GM18868 (cell line): Measurements from ENCODE around the gene AJAP1.
"Not testable (repeated sequence)": the region's sequence is repeated elsewhere in the genome, so short reads cannot be mapped to it uniquely, and the experiment has no call there.

ENCODE experiments used
- ATAC-seq: cut with Tn5 transposase; IDR thresholded peaks from one replicate; pipeline ENCODE4 v1.9.1; 2021; ENCODE audit warnings: mild to moderate bottlenecking, moderate library complexity; ENCODE audit not compliant: unreplicated experiment

AJAP1 gene

DNA sequence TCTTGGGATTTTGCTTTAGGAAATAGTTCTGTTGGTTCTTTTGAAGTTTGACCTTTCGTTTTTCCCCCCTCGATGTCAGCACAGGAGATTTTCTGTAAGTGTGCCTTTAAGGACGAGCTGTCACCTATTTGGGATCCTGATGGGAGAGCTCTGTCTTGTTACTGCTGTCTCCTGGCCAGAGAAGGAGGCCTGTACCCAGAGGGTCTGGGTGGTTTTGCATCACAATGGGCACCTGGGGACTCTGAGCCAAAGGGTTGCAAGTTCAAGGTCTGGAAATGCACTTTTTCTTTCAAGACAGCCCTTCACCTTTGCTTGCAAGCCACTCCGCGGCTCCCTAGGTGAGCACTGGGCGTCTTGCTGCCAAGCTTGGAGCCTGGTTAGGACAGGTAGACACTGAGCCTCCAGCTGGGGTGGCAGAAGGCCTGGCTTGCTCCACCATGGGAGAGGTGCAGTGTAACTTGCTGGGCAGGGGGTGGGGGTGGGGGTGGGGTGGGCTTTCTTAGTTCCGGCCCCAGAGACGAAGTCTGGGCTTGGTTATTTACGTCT is 2.9 kb downstream of the AJAP1 start:
- ATAC-seq = no peak

DNA sequence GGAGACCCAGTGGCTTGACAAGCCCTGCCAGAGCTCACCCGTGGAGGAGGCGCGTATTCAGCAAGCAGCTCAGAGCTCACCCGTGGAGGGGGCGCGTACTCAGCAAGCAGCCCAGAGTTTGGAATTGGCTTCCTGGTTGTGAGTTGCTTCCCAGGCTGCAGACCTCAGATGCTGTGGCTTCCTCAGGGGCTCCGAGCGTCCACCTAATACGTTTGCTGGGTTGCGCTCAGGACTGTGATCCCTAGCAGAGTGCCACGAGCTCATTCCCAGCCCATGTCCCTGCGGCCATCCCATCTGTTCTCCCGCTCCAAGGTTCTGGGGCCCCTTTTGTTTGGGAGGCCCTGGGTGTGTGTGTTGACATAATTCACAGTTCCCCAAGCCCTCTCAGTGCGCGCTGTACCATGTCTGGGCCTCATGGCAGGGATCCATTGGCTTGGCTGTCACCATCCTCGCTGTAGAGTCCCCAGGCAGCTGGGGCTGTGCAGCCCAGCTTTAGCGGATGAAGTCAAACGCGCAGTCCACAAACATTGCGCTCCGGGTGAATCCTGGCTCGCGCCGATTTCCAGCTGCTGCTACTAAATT is 3.6 kb downstream of the AJAP1 start:
- no peak for ATAC-seq

DNA sequence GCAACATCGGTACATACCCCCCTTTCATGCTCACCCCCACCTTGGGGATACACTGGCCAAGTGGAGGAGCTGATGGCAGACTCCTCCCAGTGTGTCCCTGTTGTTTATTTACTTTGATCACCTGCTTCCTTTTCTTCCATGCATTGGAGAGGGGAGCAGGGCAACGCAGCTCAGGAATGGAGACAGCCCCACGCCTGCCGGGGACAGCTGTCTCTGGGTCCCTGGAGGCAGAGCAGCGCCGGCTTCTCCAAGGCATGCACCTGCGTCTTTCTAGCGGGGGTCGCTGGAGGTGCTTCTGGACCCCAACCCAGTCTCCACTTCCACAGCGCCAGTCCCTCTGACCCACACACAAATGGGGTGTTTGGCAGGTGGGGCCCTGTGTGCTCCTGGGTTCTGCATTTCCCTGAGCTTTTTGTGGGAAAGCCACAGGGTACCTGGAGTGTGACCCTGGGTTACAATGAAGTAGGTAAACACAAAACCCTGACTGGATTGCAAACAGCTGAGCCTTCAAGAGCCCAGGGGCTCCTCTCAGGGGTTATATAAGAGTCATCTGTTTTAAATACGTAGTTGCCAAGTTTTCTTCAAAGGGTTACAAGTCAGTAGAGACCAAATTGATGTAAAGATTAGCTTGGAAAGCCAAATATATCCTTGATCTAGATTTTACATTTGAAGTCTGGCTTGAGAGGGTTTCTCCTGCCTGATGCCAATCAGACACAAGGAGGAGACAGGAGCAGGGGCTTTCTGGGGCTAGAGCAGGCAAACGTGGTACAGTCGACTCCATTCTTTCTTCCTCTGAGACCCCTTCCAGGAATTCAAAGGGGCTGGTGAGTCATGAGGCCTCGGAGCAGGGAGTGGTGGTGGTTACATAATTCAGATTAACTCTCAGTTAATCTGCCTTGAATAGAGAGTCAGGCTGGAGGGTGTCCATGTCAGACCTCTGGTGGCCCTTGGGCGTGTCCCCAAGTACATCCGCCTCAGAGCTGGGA is 4.5 kb downstream of the AJAP1 start:
- ATAC-seq = no peak

DNA sequence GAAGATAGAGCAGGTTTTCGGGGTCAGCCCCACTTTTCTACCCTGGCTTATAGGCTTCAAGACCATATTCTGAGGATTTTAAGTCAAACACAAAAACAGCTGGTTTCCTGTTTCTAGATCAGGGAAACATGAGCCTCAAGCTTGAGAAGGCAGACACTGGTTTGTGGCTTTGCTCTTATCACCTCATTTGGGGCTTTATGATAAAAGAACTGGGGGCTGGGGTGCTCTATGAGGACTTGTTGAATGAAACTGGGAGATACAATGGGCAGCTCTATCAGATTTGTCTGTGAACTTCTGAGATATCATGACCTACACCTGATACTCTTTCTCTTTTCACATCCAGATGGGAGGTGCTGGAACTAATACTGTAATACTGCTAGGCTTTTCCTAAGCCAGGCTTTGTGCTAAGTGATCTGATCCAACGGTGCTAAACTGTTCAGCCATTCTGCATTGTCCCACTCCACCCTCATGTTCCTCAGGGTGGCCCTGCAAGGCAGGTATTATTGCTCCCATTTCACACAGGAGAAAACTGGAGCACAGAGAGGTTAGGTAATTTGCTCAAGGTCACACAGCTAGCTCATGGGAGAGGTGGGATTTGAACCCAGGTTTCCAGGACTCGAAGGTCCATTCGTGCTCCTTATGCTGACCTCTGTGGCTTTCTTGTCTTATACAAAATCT is 6.6 kb downstream of the AJAP1 start:
- no peak for ATAC-seq

DNA sequence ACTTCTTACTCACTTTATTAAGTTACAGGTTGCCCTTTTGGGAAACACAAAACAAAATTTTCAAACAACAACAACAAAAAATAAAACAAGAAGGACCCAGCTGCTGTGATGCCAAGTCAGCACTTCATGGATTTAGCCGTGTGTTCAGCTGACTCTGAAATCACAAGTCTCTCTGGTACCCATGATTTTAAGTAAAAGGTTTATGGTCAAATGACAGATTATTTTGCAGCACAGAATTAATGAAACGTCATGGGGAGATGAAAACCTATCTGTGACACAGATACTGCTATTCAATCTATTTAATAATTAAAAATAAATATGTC is 7.1 kb downstream of the AJAP1 start:
- ATAC-seq = no peak

DNA sequence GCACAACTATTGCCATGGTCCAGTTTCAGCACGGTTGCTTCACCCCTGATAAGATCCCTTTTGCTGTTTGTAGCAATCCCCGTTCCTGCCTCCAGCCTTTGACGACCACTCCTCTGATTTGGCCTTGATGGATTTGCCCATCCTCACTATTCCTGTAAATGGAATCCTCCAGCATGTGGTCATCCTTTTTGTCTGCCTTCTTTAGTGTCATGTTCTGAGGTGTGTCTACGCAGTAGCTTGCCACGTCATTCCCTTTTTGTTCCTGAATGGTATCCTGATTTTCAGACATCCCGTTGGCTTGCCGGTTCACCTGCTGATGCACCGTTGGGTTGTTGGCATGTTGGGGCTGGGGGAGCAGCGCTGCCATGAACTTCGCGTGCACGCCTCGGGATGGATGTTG is 7.8 kb downstream of the AJAP1 start:
- ATAC-seq = no peak

DNA sequence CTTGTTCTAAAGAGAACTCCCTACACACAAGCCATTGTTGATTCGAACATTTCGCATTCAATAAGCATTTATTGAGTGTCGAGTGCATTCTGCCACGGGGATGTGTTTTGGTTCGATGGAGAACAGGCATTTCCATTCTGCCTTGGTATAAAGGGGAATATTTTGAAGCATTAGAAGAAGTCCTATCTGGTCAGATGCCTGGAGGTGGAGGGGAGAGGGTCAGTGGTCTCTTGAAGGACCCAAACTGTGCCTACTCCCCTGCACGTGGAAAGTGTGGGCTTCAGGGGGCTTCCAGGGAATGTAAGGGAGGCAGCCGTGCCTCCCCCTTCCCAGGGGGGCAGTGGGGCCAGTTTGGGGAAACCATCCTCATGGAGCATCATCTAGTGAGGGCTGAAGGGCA is 8.3 kb downstream of the AJAP1 start:
- ATAC-seq = no peak

DNA sequence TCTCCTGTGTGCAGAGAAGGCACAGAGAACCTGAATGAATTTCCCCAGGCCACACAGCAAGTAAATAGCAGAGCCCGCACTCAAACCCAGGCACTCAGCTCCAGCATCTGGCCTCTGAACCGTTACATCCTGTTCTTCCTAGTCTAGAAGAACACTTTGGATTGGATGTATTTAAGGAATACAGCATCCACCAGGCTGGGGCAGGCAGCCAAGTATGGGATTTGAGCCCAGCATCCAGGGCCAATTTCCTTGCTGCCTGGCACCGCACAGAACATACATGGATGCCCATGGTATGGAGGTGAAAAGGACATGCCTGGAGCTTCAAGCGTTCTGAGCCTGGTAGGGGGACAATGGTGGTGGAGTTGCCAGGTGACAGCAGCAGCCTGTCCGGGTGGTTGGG is 9.7 kb downstream of the AJAP1 start:
- ATAC-seq = no peak

DNA sequence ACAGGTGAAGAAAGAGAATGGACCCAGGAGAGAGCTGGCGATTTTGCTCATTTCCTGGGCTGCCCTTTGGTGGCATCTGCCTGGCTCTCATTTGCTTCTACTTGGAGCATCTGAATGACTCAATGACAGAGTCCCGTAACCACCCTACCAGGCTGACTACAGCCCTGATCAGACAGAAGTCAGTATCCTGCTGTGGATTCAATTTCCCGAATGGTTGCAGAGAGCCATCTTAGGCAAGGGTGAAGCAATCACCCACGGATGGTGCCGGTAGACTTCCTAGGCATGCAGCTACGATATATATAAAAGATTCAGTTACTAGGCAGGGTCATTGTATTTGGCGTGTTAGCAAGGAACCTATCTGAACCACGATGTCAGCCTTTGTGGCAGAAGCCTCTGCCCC is 10.2 kb downstream of the AJAP1 start:
- no peak for ATAC-seq

DNA sequence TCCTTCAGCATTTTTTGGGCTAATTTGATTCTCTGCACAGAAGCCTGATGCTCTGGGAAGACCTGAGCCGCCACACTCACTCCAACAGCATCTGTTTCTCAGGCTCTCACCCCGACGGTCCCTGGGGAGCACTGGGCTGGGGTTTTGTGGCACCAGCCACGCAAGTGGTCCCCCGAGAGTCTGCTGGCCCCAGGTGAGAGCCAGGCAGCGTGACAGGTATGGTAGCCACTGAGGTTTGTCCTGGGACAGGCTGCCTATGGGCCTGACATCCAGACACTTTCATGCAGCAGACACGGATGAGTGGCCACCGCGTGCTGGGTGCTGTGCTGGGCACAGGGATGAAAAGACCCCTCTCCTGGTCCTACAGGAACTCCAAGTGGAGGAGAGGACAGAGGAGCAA is 11.0 kb downstream of the AJAP1 start:
- no peak for ATAC-seq

DNA sequence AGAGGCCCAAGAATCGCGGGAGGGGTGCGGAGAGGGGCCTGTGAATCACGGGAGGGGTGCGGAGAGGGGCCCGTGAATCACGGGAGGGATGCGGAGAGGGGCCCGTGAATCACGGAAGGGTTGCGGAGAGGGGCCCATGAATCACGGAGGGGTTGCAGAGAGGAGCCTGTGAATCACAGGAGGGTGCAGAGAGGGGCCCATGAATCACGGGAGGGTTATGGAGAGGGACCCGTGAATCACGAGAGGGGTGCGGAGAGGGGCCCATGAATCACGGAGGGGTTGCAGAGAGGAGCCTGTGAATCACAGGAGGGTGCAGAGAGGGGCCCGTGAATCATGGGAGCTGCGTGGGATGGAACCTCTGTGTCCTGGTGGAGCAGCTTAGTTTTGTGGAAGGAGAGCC is 12.3 kb downstream of the AJAP1 start:
- not testable (repeated sequence) for ATAC-seq

DNA sequence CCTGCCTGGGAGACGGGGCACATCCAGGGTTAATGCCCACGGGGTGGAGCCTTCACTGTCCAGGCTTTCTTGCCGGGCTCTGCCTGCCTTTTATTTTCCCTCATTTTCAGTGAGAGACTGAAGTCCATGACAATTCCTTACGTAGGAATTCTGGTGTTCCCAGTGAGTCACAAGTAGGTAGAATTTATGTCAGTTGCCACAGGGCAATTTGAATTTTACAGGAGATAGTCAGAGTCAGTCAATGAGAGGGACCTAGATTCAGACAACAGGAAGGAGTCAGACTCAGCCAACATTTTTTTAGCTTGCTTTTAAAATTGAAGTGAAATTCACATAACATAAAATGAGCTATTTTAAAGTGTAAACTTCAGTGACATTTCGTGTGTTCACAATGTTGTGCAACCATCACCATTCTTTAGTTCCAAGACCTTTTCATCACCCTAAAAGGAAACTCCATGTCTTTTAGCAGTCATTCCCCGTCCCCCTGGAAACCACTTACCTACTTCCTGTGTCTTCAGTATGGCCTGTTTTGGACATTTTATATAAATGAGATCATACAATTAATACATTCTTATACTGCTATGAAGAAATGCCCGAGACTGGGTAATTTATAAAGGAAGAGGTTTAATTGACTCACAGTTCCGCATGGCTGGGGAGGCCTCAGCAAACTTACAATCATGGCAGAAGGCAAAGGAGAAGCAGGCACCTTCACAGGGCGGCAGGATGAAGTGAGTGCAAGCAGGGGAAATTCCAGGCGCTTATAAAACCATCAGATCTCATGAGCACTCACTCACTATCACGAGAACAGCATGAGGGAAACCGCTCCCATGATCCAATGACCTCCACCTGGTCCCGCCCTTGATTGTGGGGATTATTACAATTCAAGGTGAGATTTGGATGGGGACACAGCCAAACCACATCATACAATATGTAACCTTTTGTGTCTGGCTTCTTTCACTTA is 14.6 kb downstream of the AJAP1 start:
- no peak for ATAC-seq

DNA sequence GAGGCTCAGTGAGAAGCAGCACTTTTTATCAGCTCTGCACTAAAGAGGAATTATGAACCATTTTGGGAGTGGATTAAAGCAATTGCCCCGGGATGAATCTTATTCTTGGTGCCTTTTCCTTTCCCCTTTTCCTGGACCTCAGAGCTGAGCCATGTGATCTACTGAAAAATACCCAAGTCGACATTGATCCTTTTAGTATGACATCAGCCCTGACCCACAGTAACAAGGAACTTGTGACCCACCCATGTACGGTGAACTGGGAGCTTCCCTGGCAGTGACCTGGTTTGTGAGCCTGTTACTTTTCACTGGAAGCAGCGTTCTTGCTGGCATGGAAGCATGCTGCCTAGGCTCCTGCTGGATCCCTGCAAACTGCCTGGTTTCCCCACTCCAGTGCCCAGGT is 15.9 kb downstream of the AJAP1 start:
- ATAC-seq = no peak

DNA sequence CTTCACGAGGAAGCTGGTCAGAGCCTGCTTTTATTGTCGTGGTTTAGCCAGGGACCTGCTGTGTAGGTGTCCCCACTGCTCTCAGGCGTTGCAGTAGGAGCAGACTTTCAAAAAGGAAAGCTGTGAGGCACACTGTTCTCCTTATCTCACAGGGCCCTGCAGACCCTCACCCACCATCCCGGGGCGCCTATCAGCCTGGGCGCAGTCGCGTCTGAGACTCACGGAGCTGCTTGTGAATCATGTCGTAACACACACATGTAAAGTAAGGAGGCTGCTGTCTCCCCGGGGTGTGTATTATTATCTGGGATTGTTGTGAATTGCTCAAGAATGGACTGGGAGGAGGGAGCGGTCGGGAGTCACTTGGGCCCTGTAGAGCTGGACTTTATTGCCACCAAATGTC is 17.4 kb downstream of the AJAP1 start:
- no peak for ATAC-seq

DNA sequence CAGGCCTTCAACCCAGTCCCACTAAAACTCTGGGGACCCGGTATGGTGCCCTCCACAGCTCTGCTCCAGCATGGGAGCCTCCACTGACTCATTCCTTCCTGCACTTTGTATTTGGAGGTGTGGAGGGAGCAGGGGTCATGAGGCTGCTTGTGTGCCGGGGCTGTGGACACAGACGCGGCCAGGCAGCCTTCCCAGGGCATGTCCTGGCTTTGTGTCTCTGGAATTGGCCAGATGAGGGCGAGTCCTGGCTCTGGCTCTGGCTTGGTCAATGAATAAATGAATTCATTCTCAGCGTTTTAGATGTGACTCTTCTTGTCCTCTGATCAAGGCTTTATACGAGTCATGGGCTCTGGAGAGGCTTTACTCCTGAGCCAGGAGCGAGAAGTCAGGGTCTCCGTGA is 19.1 kb downstream of the AJAP1 start:
- ATAC-seq = no peak

DNA sequence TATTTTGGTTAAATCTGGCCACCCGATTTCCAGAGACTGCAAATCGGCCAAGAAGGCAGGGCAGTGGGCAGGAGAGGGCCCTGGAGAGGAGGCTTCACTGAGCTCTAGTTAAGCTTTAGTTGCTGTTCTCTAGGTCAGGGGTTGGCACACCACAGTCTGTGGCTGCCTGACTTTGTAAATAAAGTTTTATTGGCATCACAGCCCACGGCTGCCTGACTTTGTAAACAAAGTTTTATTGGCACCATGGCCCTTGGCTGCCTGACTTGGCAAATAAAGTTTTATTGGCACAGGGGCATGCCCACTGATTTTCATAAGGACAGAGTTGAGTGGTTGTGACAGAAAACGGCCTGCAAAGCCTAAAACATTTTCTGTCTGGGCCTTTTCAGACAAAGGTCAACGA is 19.7 kb downstream of the AJAP1 start:
- no peak for ATAC-seq

DNA sequence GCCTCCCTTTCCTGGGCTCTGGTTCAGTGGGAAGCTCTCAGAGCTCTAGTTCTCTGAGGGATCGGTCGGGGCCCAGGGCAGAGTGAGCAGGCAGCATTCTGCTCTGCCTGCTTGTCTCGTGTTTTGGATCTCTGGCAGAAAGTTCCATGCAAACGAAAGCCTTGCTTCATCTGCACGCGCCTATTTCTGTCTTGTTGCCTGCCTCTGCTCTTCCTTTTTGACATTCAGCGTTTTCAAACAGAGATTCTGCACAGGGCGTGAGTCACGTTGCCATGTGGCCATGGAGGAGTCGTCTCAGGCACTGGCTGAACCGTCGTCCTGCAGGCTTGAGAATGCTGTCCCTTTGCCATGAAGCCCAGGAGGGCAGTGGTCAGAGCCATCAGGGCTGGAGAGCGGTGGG is 20.3 kb downstream of the AJAP1 start:
- ATAC-seq = no peak

DNA sequence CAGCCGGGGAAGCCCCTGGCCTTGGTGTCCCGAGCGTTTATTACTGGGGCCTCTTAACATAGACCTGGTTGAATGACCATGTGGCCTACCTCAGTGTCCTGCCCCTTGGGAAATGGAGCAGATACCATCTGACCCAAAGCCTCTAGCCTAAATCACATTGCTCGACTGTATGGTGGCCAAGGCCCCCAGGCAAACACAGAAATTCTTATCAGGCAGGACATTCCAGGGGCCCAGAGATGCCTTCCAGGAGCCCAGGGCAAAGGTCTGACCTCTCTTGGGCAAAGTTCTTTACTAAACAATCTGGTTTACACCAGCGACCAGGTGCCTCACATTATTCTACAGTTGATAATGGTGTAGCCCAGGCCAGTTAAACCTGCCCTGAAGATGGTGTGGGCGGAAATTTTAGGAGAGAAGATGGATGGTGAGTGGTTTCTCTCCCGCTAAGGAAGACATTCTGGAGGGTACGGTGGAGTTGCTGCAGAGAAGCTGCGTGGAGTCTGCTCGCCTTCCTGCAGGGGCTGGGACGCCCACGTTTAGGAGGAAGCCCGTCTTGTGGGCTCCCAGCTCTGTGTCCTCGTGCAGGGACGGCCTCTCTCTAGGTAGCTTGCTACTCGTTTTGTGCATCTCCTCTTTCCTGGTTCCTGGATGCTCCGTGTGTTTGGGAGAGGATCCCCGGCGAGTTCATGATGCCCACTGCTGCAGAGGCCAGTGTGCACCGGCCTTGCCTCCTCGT is 21.2 kb downstream of the AJAP1 start:
- ATAC-seq = no peak

DNA sequence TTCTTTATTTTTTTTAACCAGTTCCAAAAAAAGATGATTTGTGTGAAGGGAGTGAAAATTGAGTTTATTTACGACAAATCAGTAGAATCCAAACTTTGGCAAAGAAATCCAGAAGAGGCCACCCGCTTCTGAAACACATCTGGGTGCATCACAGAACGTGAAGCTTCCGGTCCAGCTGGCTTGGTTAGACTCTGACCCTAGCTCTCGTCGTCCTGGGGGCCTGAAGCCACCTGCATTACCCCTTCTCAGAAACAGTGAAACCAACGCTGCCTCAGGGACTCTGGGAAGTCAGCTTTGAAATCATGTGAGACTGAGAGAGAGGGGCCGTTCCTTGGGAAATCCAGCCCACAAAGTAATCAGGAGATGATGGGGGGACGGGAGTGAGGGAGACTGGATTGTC is 21.8 kb downstream of the AJAP1 start:
- no peak for ATAC-seq

DNA sequence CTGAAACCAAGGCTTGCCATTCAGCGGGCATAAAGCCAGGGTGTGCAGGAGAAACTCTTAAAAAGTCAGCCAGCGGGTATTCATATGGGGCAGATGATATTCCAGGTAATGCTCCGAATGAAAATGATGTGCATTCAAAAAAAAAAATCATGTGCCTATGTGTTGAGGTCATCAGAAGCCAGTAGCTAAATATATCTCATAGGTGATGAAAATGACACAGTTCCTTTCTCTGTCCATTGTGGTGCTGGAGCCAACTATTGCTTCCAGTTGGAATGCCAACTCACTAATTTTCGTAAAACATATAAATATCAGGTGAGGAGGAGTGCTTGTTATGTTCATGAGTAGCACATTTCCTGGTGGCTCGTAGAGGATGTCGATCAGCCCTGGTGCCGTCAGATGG is 23.2 kb downstream of the AJAP1 start:
- ATAC-seq = no peak
